GM20000 (cell line): ENCODE results near the gene ORMDL3.

Source experiments
- DNase-seq: peaks from one replicate; pipeline ENCODE4 v3.0.0; 2012; ENCODE audit warnings: low spot score
- CTCF ChIP-seq: IDR thresholded peaks from 2 replicates; pipeline ENCODE4 v1.5.1; 2012; ENCODE audit warnings: mild to moderate bottlenecking, control low read depth; ENCODE audit errors: extremely low read depth, missing control alignments

ORMDL3 gene

GRCh38 chr17:39872751-39873150 is 54.6 kb downstream of the ORMDL3 start:
- no peak for DNase-seq

GRCh38 chr17:39871801-39872200 is 55.6 kb downstream of the ORMDL3 start:
- TF ChIP-seq CTCF, result no peak
- no peak for DNase-seq

More at GRCh38 chr17:39872751-39873150, 54.6 kb downstream of the ORMDL3 start:
- TF ChIP-seq CTCF, result no peak
